ENCODE results near the gene PSMD12. TPM values are rescaled to one million over a fixed set of nuclear protein-coding genes. Genes with fewer than 3 reads are reported as not detected.
A peak's percentile ranks its signal among the peaks of the same experiment; 100 is the strongest.

Gene PSMD12
- total RNA-seq, 2 experiments from 2014 or later: 15.0 to 62.8 TPM

DNA sequence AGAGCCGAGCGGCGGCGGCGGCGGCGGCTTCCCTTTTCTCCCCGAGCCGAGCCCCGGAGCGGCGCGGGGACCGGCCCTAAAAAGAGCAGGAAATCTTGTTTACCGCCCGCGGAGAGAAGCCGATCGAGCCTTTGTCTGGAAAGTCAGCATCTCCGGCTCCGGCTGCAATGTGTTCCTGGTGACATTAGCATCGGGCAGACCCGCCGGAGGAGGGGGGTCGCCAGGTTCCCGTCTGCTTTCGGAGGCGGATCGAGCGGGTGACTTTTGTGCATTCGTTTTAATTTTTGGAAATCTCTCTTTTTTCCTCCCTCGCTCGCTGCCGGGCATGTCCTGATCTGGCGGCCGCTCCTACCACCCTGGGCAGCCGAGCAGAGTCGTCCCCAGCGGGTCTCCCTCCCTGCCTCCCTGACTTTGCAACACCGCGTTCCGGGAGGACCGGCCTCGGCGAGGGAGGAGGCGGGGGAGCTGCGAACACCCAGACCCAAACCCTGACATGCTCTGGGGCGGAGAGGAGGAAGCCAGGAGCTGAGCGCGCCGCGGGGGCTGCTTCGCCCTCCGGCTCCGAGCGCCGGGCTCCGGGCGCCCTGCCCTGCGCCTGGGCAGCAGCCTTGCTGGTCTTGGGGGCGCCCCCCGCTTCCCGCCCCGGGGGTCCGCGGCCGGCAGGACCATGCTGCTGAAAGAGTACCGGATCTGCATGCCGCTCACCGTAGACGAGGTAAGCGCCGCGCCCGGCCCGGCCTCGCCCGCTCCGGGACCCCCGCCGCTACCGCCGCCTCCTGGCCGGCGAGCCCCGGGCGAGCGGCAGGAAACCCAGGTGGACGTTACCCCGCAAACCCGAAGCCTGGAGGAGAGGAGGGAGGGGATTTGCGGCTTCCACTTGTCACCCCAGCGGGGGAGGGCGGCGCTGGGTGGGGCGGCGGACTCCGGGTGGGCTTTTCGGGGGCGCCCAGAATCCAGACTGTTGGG, 11.4 kb upstream of the PSMD12 start:
- Histone ChIP-seq H3K4me2 (ENCODE audit: low read length) (peak overlapping the region; percentile 94), H3K4me1 (ENCODE audit: insufficient read depth, low read length, poor library complexity, severe bottlenecking) (peaks cover 33% of the 10 kb centered on the region), H3K36me3 (ENCODE audit: insufficient read depth, low read length) (no peaks in the 10 kb centered on the region), H2AFZ (ENCODE audit: low read length) (peak overlapping the region; percentile 82), H3K9me3 (ENCODE audit: low read length) (no peaks in the 10 kb centered on the region), H3K27ac (ENCODE audit: low read depth, low read length, poor library complexity, severe bottlenecking) (peak overlapping the region; percentile 88), H4K20me1 (ENCODE audit: insufficient read depth, low read length) (peaks cover 6% of the 10 kb centered on the region; the same call in 1 of the 2 replicates), H3K79me2 (ENCODE audit: insufficient read depth, low read depth, low read length) (no peaks in the 10 kb centered on the region), H3K9me2 (ENCODE audit: insufficient read depth, low read length) (no peaks in the 10 kb centered on the region), H3K4me3 (ENCODE audit: low read depth, low read length, poor library complexity, severe bottlenecking) (peak overlapping the region; percentile 90)
- no TSS peak for BruUV-seq (replicated peaks)
- intact Hi-C loops (cut with micrococcal nuclease; ENCODE audit: unreplicated experiment): loop anchor here (1.0 to 10.0 kb wide), 4 partner anchors 89 to 663 kb away; partner anchors contain the start of gene BPTF
- peak; percentile 84 for DNase-seq (ENCODE audit: low spot score)
- TF ChIP-seq, protein P1, sequence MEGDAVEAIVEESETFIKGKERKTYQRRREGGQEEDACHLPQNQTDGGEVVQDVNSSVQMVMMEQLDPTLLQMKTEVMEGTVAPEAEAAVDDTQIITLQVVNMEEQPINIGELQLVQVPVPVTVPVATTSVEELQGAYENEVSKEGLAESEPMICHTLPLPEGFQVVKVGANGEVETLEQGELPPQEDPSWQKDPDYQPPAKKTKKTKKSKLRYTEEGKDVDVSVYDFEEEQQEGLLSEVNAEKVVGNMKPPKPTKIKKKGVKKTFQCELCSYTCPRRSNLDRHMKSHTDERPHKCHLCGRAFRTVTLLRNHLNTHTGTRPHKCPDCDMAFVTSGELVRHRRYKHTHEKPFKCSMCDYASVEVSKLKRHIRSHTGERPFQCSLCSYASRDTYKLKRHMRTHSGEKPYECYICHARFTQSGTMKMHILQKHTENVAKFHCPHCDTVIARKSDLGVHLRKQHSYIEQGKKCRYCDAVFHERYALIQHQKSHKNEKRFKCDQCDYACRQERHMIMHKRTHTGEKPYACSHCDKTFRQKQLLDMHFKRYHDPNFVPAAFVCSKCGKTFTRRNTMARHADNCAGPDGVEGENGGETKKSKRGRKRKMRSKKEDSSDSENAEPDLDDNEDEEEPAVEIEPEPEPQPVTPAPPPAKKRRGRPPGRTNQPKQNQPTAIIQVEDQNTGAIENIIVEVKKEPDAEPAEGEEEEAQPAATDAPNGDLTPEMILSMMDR (conservative IDR thresholded peaks at IDR 0.05; ENCODE audit: low read length): peak; percentile 56
- no peak for TF ChIP-seq EZH2phosphoT487 (IDR thresholded peaks at IDR 0.05; ENCODE audit: borderline replicate concordance, low read depth, low read length)
- CTCF ChIA-PET (ENCODE audit: unreplicated experiment): interaction anchor here (1.4 to 2.6 kb wide), 2 partner anchors 92 to 98 kb away, joined by 3 to 17 read pairs; no protein-coding TSS in a partner anchor
- POLR2A ChIA-PET: interaction anchor here (1.1 to 1.7 kb wide), 3 partner anchors 12 to 97 kb away, joined by 3 to 5 read pairs (median 4); no protein-coding TSS in a partner anchor

DNA sequence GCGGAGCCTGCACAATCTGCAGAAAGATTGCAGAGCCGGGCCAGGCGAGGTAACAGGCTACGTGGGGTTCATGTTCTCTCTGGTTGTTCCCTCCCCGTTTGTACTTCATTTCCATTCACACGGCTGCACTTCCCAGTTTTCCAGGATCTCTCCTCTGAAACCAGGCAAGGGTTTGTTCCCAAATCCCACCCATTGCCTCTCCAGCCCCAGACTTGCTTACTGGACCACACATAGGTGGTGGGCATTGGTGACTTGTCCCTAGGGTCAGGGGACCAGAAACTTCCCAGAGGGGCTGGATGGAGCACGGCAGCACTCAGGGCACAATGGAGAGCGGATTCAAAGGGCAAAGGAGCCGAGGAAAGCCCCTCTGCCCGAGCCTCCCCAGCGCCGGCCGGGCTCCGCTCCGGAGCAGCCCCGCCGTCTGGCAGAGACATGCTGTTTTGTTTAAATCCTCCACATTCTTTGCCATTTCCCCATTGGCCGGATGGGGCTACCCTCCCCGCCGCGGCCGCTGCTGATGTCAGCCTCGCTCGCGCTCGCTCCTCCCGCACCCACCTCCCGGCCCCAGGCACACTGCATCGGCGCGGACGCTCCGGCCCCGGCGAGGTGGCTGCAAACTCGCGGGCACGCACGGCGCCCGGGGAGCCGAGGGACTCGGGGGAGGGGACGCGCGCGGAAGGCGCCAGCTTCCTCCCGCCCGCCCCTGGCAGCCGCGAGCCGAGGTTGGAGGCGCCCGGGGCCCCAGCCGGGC, 10.5 kb upstream of the PSMD12 start, which contains the start of gene PITPNC1:
Gene PITPNC1 (plus strand): TSS at position 545 of the 751 bp plus-strand sequence.
- no TSS peak for BruUV-seq (replicated peaks)
- Histone ChIP-seq H2AFZ (ENCODE audit: low read length) (peak within 1 kb of the TSS; percentile 90), H3K79me2 (ENCODE audit: insufficient read depth, low read depth, low read length) (no peaks in the 10 kb centered on the region), H3K4me2 (ENCODE audit: low read length) (peak within 1 kb of the TSS; percentile 94), H3K36me3 (ENCODE audit: insufficient read depth, low read length) (no peaks in the 10 kb centered on the region), H3K4me3 (ENCODE audit: low read depth, low read length, poor library complexity, severe bottlenecking) (peak within 1 kb of the TSS; percentile 90), H3K9me3 (ENCODE audit: low read length) (no peaks in the 10 kb centered on the region), H3K9me2 (ENCODE audit: insufficient read depth, low read length) (no peaks in the 10 kb centered on the region), H3K4me1 (ENCODE audit: insufficient read depth, low read length, poor library complexity, severe bottlenecking) (peaks cover 33% of the 10 kb centered on the region), H4K20me1 (ENCODE audit: insufficient read depth, low read length) (peaks cover 6% of the 10 kb centered on the region; the same call in 1 of the 2 replicates), H3K27ac (ENCODE audit: low read depth, low read length, poor library complexity, severe bottlenecking) (peak within 1 kb of the TSS; percentile 88)
- peak; percentile 92 for DNase-seq (ENCODE audit: low spot score)
- TF ChIP-seq EZH2phosphoT487 (IDR thresholded peaks at IDR 0.05; ENCODE audit: borderline replicate concordance, low read depth, low read length): no peak
- TF ChIP-seq, protein P1 (conservative IDR thresholded peaks at IDR 0.05; ENCODE audit: low read length): peak; percentile 35; the same call in 1 of the 2 replicates
- ChIA-PET CTCF (ENCODE audit: unreplicated experiment) (interaction anchor here (1.3 kb wide), 1 partner anchor 17 kb away, joined by 3 read pairs; no protein-coding TSS in a partner anchor), POLR2A (interaction anchor here (0.6 to 1.3 kb wide), 5 partner anchors 11 to 438 kb away, joined by 3 to 5 read pairs (median 4); partner anchors contain the start of gene PSMD12)
- intact Hi-C loops (cut with micrococcal nuclease; ENCODE audit: unreplicated experiment): loop anchor here (5.0 to 10.0 kb wide), 2 partner anchors 450 to 662 kb away; partner anchors contain the start of gene BPTF
